ENCODE results near the gene ARFGEF2. TPM values are rescaled to one million over a fixed set of nuclear protein-coding genes. Genes with fewer than 3 reads are reported as not detected.

The ARFGEF2 gene
- total and polyA plus RNA-seq, 2 of the 8 experiments (the other 6 are each of a cell fraction or from before 2014, with no cell fraction given): 8.1 to 21.8 TPM

GRCh38 chr20:48886811-48887210 lies 34.7 kb upstream of the ARFGEF2 start:
- Histone ChIP-seq H3K4ac (replicated peaks; ENCODE audit: insufficient read length, low read depth, low read length) (no peak overlapping the region), H3K56ac (replicated peaks; ENCODE audit: insufficient read length, low read depth, low read length) (no peak overlapping the region), H3K23me2 (ENCODE audit: low read depth, low read length) (no peaks in the 10 kb centered on the region), H3K27ac (ENCODE audit: low read depth, low read length) (no peak overlapping the region), H2AK5ac (ENCODE audit: low read depth, low read length) (no peak overlapping the region), H3K79me2 (ENCODE audit: control insufficient read depth in 1 of 2, insufficient read depth in 2 of 2, low read length in 2 of 2) (no peaks in the 10 kb centered on the region), H3K4me2 (ENCODE audit: insufficient read depth in 1 of 2, low read depth in 2 of 2, low read length in 2 of 2) (no peak overlapping the region), H2BK12ac (ENCODE audit: low read depth, low read length) (no peak overlapping the region), H3K9ac (replicated peaks in 1 of 4; ENCODE audit: extremely low read depth in 1 of 4, low read depth in 3 of 4, low read length in 3 of 4) (no peak overlapping the region), H3K27me3 (replicated peaks in 1 of 4; ENCODE audit: control insufficient read depth in 3 of 4, extremely low read depth in 1 of 4, insufficient read depth in 3 of 4, low read length in 3 of 4) (no peaks in the 10 kb centered on the region), H3K18ac (ENCODE audit: extremely low read depth, low read length) (no peak overlapping the region), H4K5ac (ENCODE audit: insufficient read length, low read depth, low read length) (no peak overlapping the region), H3K36me3 (ENCODE audit: control insufficient read depth in 2 of 4, insufficient read depth in 4 of 4, low read length in 3 of 4) (no peaks in the 10 kb centered on the region), H4K8ac (ENCODE audit: extremely low read depth, insufficient read depth, low read length) (no peak overlapping the region), H2BK120ac (replicated peaks; ENCODE audit: low read depth, low read length) (no peak overlapping the region), H2AFZ (ENCODE audit: low read length) (no peak overlapping the region), H2BK5ac (ENCODE audit: low read depth, low read length) (no peak overlapping the region), H3K4me1 (replicated peaks in 1 of 4; ENCODE audit: control insufficient read depth in 3 of 4, insufficient read depth in 4 of 4, low read length in 3 of 4) (no peaks in the 10 kb centered on the region), H3K23ac (ENCODE audit: insufficient read length) (no peak overlapping the region), H4K20me1 (replicated peaks in 1 of 2; ENCODE audit: control insufficient read depth in 1 of 2, insufficient read depth in 2 of 2, low read length in 2 of 2) (no peaks in the 10 kb centered on the region), H3K4me3 (ENCODE audit: extremely low read depth in 1 of 4, insufficient read depth in 2 of 4, low read depth in 3 of 4, low read length in 4 of 4) (no peak overlapping the region), H3K79me1 (ENCODE audit: low read depth, low read length) (no peaks in the 10 kb centered on the region), H3K9me3 (ENCODE audit: insufficient read depth in 2 of 2, low read depth in 1 of 2, low read length in 1 of 2) (no peaks in the 10 kb centered on the region), H2BK20ac (ENCODE audit: low read length) (no peak overlapping the region), H3K14ac (ENCODE audit: insufficient read length) (no peak overlapping the region), H4K91ac (replicated peaks; ENCODE audit: insufficient read length, low read length) (no peak overlapping the region), H2BK15ac (ENCODE audit: low read length) (no peak overlapping the region)
- DNase-seq (ENCODE audit: low read depth in 1 of 2, low spot score in 2 of 2) (no peak), FAIRE-seq (no peak)
- CTCF ChIA-PET (ENCODE audit: partially characterized antibody): interaction anchor here (0.9 to 1.7 kb wide), 3 partner anchors 11 to 229 kb away, joined by 4 to 7 read pairs (median 7); no protein-coding TSS in a partner anchor
- WGBS, 2 experiments (ENCODE audit: extremely low coverage in 1 of 2, insufficient coverage in 1 of 2, insufficient read length in 1 of 2, insufficient replicate concordance in 2 of 2, low coverage in 1 of 2, low lambda C conversion rate in 2 of 2, missing lambda C conversion rate in 1 of 2): 90% methylated on average over 2 of the region's 2 CpGs; no CpG with 5 or more reads in 1 of the 2 experiments
- TF ChIP-seq CHD1 (IDR thresholded peaks at IDR 0.05; ENCODE audit: low read depth, low read length): no peak
- no peak for TF ChIP-seq TCF12 (IDR thresholded peaks at IDR 0.05; ENCODE audit: low read depth, low read length)
- TF ChIP-seq CTBP2 (IDR thresholded peaks at IDR 0.05; ENCODE audit: borderline replicate concordance, insufficient read depth, insufficient read length, low read length): no peak
- TF ChIP-seq ZNF274 (IDR thresholded peaks at IDR 0.05; ENCODE audit: borderline replicate concordance, extremely low read depth, low read length): no peak
- no peak for TF ChIP-seq GABPA (IDR thresholded peaks at IDR 0.05; ENCODE audit: borderline replicate concordance, insufficient read depth, low read length)
- TF ChIP-seq, protein P1, sequence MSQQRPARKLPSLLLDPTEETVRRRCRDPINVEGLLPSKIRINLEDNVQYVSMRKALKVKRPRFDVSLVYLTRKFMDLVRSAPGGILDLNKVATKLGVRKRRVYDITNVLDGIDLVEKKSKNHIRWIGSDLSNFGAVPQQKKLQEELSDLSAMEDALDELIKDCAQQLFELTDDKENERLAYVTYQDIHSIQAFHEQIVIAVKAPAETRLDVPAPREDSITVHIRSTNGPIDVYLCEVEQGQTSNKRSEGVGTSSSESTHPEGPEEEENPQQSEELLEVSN (IDR thresholded peaks at IDR 0.05): no peak
- TF ChIP-seq ASH2L (IDR thresholded peaks at IDR 0.05; ENCODE audit: low read length): no peak
- TF ChIP-seq CBX5 (IDR thresholded peaks at IDR 0.05; ENCODE audit: low read depth, low read length): no peak
- no peak for TF ChIP-seq NANOG (IDR thresholded peaks at IDR 0.05; ENCODE audit: insufficient read depth, low read depth, low read length, poor library complexity, severe bottlenecking)
- no peak for TF ChIP-seq SRF (IDR thresholded peaks at IDR 0.05; ENCODE audit: low read depth, low read length)
- POLR2A ChIA-PET (ENCODE audit: partially characterized antibody): interaction anchor here (0.6 to 1.3 kb wide), 2 partner anchors 20 to 60 kb away, joined by 3 read pairs; no protein-coding TSS in a partner anchor

Data from H1 (cell line).